ENCODE measurements around the gene IRAK1. TPM values are rescaled to one million over a fixed set of nuclear protein-coding genes. Genes with fewer than 3 reads are reported as not detected.

IRAK1 gene
- total RNA-seq, 2 donors from 2014 or later: 66.7 to 148 TPM

- H3K4me1 ChIP-seq: peaks cover 5% of the 10 kb centered on the region
- H3K27ac ChIP-seq: no peak overlapping the region
- no peak overlapping the region for H3K4me3 ChIP-seq
- intact Hi-C loops (cut with DNase I): no loop called here
- no peak overlapping the region for H3K9ac ChIP-seq (ENCODE audit: low read depth in 2 of 2, low read length in 2 of 2)
- H3K27me3 ChIP-seq: no peaks in the 10 kb centered on the region
- H3K9me3 ChIP-seq: no peaks in the 10 kb centered on the region
- no peak for TF ChIP-seq CTCF (IDR thresholded peaks at IDR 0.05)
- no peaks in the 10 kb centered on the region for H3K36me3 ChIP-seq
- DNase-seq: no peak
These were observed 42.1 kb upstream of the IRAK1 start for GRCh38 chrX:154061801-154062200.

GRCh38 chrX:154059729-154060245, 40.1 kb upstream of the IRAK1 start:
- no peak for TF ChIP-seq CTCF (IDR thresholded peaks at IDR 0.05)
- H3K27me3 ChIP-seq: no peaks in the 10 kb centered on the region
- no peak for DNase-seq
- no peak overlapping the region for H3K27ac ChIP-seq
- H3K36me3 ChIP-seq: no peaks in the 10 kb centered on the region
- H3K4me3 ChIP-seq: no peak overlapping the region
- H3K9me3 ChIP-seq: no peaks in the 10 kb centered on the region
- intact Hi-C loops (cut with DNase I): no loop called here
- peaks cover 5% of the 10 kb centered on the region for H3K4me1 ChIP-seq
- H3K9ac ChIP-seq (ENCODE audit: low read depth in 2 of 2, low read length in 2 of 2): no peak overlapping the region

- intact Hi-C loops (cut with DNase I): no loop called here
- DNase-seq: no peak
- H3K4me3 ChIP-seq: no peak overlapping the region
- H3K9me3 ChIP-seq: no peaks in the 10 kb centered on the region
- no peak for TF ChIP-seq CTCF (IDR thresholded peaks at IDR 0.05)
- no peaks in the 10 kb centered on the region for H3K36me3 ChIP-seq
- peaks cover 5% of the 10 kb centered on the region for H3K4me1 ChIP-seq
- no peaks in the 10 kb centered on the region for H3K27me3 ChIP-seq
- no peak overlapping the region for H3K9ac ChIP-seq (ENCODE audit: low read depth in 2 of 2, low read length in 2 of 2)
- H3K27ac ChIP-seq: no peak overlapping the region
These were observed 39.5 kb upstream of the IRAK1 start for GRCh38 chrX:154059231-154059630.

- Histone ChIP-seq H3K4me3 (no peak overlapping the region), H3K4me1 (peaks cover 5% of the 10 kb centered on the region), H3K36me3 (no peaks in the 10 kb centered on the region), H3K27ac (no peak overlapping the region), H3K9ac (ENCODE audit: low read depth in 2 of 2, low read length in 2 of 2) (no peak overlapping the region), H3K9me3 (no peaks in the 10 kb centered on the region), H3K27me3 (no peaks in the 10 kb centered on the region)
- no peak for TF ChIP-seq CTCF (IDR thresholded peaks at IDR 0.05)
- intact Hi-C loops (cut with DNase I): no loop called here
- no peak for DNase-seq
These were observed 38.7 kb upstream of the IRAK1 start for GRCh38 chrX:154058214-154058997.

GRCh38 chrX:154057791-154058190, 38.1 kb upstream of the IRAK1 start:
- TF ChIP-seq CTCF (IDR thresholded peaks at IDR 0.05): no peak
- H3K9ac ChIP-seq (ENCODE audit: low read depth in 2 of 2, low read length in 2 of 2): no peak overlapping the region
- intact Hi-C loops (cut with DNase I): no loop called here
- peaks cover 5% of the 10 kb centered on the region for H3K4me1 ChIP-seq
- no peaks in the 10 kb centered on the region for H3K27me3 ChIP-seq
- no peaks in the 10 kb centered on the region for H3K36me3 ChIP-seq
- no peak overlapping the region for H3K4me3 ChIP-seq
- DNase-seq: no peak
- no peaks in the 10 kb centered on the region for H3K9me3 ChIP-seq
- no peak overlapping the region for H3K27ac ChIP-seq

Measured in colonic mucosa (tissue), 4 donors.